ENCODE data around the gene NDUFB2. TPM values are rescaled to one million over a fixed set of nuclear protein-coding genes. Genes with fewer than 3 reads are reported as not detected.
A peak's percentile ranks its signal among the peaks of the same experiment; 100 is the strongest.

NDUFB2 gene
- total and polyA plus RNA-seq, 2 of the 13 experiments (the other 11 are each of a cell fraction or from before 2014, with no cell fraction given): 206 to 221 TPM

DNA sequence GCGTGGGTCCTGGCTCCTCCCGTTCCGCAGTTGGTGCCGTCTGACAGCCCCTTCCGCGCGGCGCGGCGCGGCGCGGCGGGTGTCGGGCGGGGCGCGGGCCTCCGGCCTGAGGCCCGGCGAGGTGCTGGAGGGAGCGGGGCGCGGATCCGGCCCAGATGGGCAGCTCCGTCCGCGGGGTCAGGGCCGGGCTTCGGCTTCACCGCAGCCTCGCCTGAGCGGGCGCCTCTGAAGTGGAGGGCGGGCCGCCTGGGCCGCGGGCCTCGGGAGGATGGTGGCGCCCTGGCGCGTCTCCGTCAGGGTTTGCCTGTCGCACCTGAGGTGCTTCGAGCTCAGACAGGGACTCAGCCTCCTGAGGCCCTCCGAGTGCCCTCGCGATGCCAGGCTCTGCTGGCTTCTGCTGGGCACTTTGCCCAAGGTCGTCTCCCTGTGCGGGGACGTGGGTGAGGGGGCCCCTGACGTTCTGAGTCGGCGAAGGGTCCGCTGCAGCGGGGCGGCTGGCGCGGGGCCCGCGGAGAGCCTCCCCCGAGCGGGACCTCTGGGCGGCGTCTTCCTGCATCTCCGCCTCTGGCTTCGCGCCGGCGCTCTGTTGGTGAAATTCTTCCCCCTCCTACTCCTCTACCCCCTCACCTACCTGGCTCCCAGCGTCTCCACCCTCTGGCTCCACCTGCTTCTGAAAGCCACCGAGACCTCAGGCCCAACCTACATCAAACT lies 23.3 kb upstream of the NDUFB2 start (continued):
- TF ChIP-seq, protein P1, sequence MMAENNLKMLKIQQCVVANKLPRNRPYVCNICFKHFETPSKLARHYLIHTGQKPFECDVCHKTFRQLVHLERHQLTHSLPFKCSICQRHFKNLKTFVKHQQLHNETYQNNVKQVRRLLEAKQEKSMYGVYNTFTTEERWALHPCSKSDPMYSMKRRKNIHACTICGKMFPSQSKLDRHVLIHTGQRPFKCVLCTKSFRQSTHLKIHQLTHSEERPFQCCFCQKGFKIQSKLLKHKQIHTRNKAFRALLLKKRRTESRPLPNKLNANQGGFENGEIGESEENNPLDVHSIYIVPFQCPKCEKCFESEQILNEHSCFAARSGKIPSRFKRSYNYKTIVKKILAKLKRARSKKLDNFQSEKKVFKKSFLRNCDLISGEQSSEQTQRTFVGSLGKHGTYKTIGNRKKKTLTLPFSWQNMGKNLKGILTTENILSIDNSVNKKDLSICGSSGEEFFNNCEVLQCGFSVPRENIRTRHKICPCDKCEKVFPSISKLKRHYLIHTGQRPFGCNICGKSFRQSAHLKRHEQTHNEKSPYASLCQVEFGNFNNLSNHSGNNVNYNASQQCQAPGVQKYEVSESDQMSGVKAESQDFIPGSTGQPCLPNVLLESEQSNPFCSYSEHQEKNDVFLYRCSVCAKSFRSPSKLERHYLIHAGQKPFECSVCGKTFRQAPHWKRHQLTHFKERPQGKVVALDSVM (CRISPR knock-in tag; IDR thresholded peaks at IDR 0.05): peak; percentile 54; the same call in 1 of the 2 replicates
- TF ChIP-seq TSC22D2 (CRISPR knock-in tag; IDR thresholded peaks at IDR 0.05; ENCODE audit: borderline replicate concordance): no peak
- TF ChIP-seq, protein P2, sequence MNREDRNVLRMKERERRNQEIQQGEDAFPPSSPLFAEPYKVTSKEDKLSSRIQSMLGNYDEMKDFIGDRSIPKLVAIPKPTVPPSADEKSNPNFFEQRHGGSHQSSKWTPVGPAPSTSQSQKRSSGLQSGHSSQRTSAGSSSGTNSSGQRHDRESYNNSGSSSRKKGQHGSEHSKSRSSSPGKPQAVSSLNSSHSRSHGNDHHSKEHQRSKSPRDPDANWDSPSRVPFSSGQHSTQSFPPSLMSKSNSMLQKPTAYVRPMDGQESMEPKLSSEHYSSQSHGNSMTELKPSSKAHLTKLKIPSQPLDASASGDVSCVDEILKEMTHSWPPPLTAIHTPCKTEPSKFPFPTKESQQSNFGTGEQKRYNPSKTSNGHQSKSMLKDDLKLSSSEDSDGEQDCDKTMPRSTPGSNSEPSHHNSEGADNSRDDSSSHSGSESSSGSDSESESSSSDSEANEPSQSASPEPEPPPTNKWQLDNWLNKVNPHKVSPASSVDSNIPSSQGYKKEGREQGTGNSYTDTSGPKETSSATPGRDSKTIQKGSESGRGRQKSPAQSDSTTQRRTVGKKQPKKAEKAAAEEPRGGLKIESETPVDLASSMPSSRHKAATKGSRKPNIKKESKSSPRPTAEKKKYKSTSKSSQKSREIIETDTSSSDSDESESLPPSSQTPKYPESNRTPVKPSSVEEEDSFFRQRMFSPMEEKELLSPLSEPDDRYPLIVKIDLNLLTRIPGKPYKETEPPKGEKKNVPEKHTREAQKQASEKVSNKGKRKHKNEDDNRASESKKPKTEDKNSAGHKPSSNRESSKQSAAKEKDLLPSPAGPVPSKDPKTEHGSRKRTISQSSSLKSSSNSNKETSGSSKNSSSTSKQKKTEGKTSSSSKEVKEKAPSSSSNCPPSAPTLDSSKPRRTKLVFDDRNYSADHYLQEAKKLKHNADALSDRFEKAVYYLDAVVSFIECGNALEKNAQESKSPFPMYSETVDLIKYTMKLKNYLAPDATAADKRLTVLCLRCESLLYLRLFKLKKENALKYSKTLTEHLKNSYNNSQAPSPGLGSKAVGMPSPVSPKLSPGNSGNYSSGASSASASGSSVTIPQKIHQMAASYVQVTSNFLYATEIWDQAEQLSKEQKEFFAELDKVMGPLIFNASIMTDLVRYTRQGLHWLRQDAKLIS (CRISPR knock-in tag; IDR thresholded peaks at IDR 0.05): no peak
- TF ChIP-seq RAD21 (CRISPR knock-in tag; IDR thresholded peaks at IDR 0.05): 0 out of 2 replicates have a peak, but pooled peaks have one; percentile 19
- TF ChIP-seq MLLT10 (CRISPR knock-in tag; IDR thresholded peaks at IDR 0.05): no peak
- TF ChIP-seq ZNF670 (CRISPR knock-in tag; IDR thresholded peaks at IDR 0.05; ENCODE audit: borderline replicate concordance): no peak
- TF ChIP-seq ZNF709 (CRISPR knock-in tag; IDR thresholded peaks at IDR 0.05): peak; percentile 48; the same call in 1 of the 2 replicates
- TF ChIP-seq ZNF326 (CRISPR knock-in tag; IDR thresholded peaks at IDR 0.05; ENCODE audit: borderline replicate concordance): no peak
- no peak for TF ChIP-seq TBP (CRISPR knock-in tag; IDR thresholded peaks at IDR 0.05)
- TF ChIP-seq HNF4G (IDR thresholded peaks at IDR 0.05; ENCODE audit: borderline replicate concordance, low read depth, low read length): no peak
- TF ChIP-seq HNF4G (CRISPR knock-in tag; IDR thresholded peaks at IDR 0.05; ENCODE audit: borderline replicate concordance, low read depth): no peak
- no peak for TF ChIP-seq PLRG1 (conservative IDR thresholded peaks at IDR 0.05)
- no peak for TF ChIP-seq ZNF282 (IDR thresholded peaks at IDR 0.05; ENCODE audit: partially characterized antibody)
- TF ChIP-seq MIER3 (CRISPR knock-in tag; IDR thresholded peaks at IDR 0.05; ENCODE audit: borderline replicate concordance): no peak
- no peak for TF ChIP-seq PCBP2 (optimal IDR thresholded peaks at IDR 0.05; ENCODE audit: low read depth, low read length, poor library complexity, severe bottlenecking)
- TF ChIP-seq, protein P3, sequence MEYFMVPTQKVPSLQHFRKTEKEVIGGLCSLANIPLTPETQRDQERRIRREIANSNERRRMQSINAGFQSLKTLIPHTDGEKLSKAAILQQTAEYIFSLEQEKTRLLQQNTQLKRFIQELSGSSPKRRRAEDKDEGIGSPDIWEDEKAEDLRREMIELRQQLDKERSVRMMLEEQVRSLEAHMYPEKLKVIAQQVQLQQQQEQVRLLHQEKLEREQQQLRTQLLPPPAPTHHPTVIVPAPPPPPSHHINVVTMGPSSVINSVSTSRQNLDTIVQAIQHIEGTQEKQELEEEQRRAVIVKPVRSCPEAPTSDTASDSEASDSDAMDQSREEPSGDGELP (IDR thresholded peaks at IDR 0.05; ENCODE audit: borderline replicate concordance, low read depth): no peak
- no peak for TF ChIP-seq KLF12 (CRISPR knock-in tag; IDR thresholded peaks at IDR 0.05; ENCODE audit: borderline replicate concordance)
- TF ChIP-seq KDM2A (CRISPR knock-in tag; IDR thresholded peaks at IDR 0.05; ENCODE audit: borderline replicate concordance, low read depth): peak; percentile 43; the same call in 1 of the 2 replicates
- TF ChIP-seq, protein P4, sequence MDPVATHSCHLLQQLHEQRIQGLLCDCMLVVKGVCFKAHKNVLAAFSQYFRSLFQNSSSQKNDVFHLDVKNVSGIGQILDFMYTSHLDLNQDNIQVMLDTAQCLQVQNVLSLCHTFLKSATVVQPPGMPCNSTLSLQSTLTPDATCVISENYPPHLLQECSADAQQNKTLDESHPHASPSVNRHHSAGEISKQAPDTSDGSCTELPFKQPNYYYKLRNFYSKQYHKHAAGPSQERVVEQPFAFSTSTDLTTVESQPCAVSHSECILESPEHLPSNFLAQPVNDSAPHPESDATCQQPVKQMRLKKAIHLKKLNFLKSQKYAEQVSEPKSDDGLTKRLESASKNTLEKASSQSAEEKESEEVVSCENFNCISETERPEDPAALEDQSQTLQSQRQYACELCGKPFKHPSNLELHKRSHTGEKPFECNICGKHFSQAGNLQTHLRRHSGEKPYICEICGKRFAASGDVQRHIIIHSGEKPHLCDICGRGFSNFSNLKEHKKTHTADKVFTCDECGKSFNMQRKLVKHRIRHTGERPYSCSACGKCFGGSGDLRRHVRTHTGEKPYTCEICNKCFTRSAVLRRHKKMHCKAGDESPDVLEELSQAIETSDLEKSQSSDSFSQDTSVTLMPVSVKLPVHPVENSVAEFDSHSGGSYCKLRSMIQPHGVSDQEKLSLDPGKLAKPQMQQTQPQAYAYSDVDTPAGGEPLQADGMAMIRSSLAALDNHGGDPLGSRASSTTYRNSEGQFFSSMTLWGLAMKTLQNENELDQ (CRISPR knock-in tag; IDR thresholded peaks at IDR 0.05; ENCODE audit: borderline replicate concordance): no peak
- TF ChIP-seq, protein P5, sequence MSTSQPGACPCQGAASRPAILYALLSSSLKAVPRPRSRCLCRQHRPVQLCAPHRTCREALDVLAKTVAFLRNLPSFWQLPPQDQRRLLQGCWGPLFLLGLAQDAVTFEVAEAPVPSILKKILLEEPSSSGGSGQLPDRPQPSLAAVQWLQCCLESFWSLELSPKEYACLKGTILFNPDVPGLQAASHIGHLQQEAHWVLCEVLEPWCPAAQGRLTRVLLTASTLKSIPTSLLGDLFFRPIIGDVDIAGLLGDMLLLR (CRISPR knock-in tag; IDR thresholded peaks at IDR 0.05): no peak
